ENCODE data around the gene TEX264. TPM values are rescaled to one million over a fixed set of nuclear protein-coding genes. Genes with fewer than 3 reads are reported as not detected.
A peak's percentile ranks its signal among the peaks of the same experiment; 100 is the strongest.

Gene TEX264
- polyA plus RNA-seq, 3 donors = 58.3 to 108 (median 80.8) TPM

DNA sequence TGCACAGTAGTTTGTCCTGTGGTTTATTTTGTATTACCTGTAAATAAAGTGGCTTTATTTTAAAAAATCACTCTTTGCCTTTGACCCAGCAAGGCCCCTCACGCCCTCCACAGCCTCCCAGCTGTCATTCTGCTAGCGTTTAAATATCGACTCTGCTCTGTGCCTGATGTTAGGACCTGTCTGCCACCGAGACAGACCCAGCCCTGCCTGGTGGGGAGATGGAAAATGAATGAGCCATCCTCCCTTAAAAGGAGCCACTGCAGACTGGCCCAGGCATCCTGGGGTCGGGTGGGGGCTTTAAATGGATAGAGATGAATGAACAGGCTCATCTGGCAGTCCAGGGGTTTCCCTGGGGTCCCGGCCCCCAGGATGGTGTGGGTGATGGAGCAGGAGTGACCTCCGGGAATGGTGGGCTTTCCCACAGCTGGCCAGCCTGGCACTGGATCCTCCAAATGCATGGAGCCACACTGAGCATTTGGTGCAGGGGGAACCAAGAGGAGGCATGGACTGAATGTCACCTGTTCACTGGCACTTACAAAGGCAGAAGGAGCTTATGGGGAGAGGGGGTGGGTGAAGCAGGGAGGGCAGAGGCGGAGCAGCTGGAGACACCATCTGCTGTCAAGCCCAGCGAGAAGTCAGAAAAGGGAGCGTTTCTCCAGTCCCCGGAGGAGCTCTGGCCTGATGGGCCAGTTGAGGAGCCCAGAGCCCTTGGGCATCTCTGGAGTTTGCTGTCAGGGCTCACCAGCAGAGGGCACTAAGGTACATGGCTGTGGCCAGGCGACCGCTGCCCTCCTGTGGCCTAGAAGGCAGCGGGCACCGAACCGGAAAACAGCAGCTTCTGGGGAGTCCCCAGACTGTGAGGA, 47.7 kb downstream of the TEX264 start:
- Histone ChIP-seq H3K79me2 (ENCODE audit: insufficient read depth, low read length) (no peaks in the 10 kb centered on the region), H3K4me1 (ENCODE audit: control insufficient read depth in 1 of 2, insufficient read depth in 2 of 2, low read length in 2 of 2) (peaks cover 0 to 7% of the 10 kb centered on the region in 2 donors), H2AFZ (ENCODE audit: insufficient read depth, low read depth, low read length, poor library complexity, severe bottlenecking) (no peak overlapping the region), H3K27ac (ENCODE audit: low read depth in 1 of 2, low read length in 2 of 2) (no peak overlapping the region), H3K4me3 (replicated peaks in 1 of 3; ENCODE audit: low read depth in 2 of 3, low read length in 3 of 3) (no peak overlapping the region), H3K4me2 (replicated peaks; ENCODE audit: extremely low read depth, low read length, poor library complexity, severe bottlenecking) (no peak overlapping the region), H3K9me3 (replicated peaks in 1 of 2; ENCODE audit: control insufficient read depth in 1 of 2, insufficient read depth in 1 of 2, low read length in 2 of 2) (no peaks in the 10 kb centered on the region), H4K20me1 (ENCODE audit: insufficient read depth, low read length) (no peaks in the 10 kb centered on the region), H3K27me3 (ENCODE audit: control insufficient read depth in 2 of 2, insufficient read depth in 2 of 2, low read length in 2 of 2) (no peaks in the 10 kb centered on the region), H3K36me3 (replicated peaks in 1 of 2; ENCODE audit: control insufficient read depth in 1 of 2, insufficient read depth in 2 of 2, low read length in 2 of 2) (no peaks in the 10 kb centered on the region), H3K9ac (ENCODE audit: insufficient read depth, low read length, poor library complexity, severe bottlenecking) (no peak overlapping the region)
- Mint-ChIP-seq H3K27ac (no peak overlapping the region), H3K27me3 (ENCODE audit: low read depth in 3 of 3) (peaks cover 0 to 6% (median 2%) of the 10 kb centered on the region in 3 donors), H3K9me3 (no peaks in the 10 kb centered on the region), H3K4me1 (peaks cover 11% of the 10 kb centered on the region), H3K4me3 (no peak overlapping the region), H3K36me3 (no peaks in the 10 kb centered on the region)
- WGBS (ENCODE audit: insufficient coverage) = 61% methylated on average over 13 of the region's 16 CpGs
- DNase-seq = peak; percentile 65 to 77 (median 65)
- TF ChIP-seq CTCF (IDR thresholded peaks at IDR 0.05) = peak; percentile 85
- intact Hi-C loops (cut with micrococcal nuclease) = loop anchor here (5.0 kb wide), 2 partner anchors 79 to 84 kb away; no protein-coding TSS in a partner anchor

GRCh38 chr3:51719410-51720025, 48.5 kb downstream of the TEX264 start:
- Histone ChIP-seq H4K20me1 (ENCODE audit: insufficient read depth, low read length) (no peaks in the 10 kb centered on the region), H3K27me3 (ENCODE audit: control insufficient read depth in 2 of 2, insufficient read depth in 2 of 2, low read length in 2 of 2) (no peaks in the 10 kb centered on the region), H3K4me2 (replicated peaks; ENCODE audit: extremely low read depth, low read length, poor library complexity, severe bottlenecking) (no peak overlapping the region), H3K4me1 (ENCODE audit: control insufficient read depth in 1 of 2, insufficient read depth in 2 of 2, low read length in 2 of 2) (peaks cover 0 to 7% of the 10 kb centered on the region in 2 donors), H3K9me3 (replicated peaks in 1 of 2; ENCODE audit: control insufficient read depth in 1 of 2, insufficient read depth in 1 of 2, low read length in 2 of 2) (no peaks in the 10 kb centered on the region), H3K79me2 (ENCODE audit: insufficient read depth, low read length) (no peaks in the 10 kb centered on the region), H3K27ac (ENCODE audit: low read depth in 1 of 2, low read length in 2 of 2) (no peak overlapping the region), H2AFZ (ENCODE audit: insufficient read depth, low read depth, low read length, poor library complexity, severe bottlenecking) (no peak overlapping the region), H3K4me3 (replicated peaks in 1 of 3; ENCODE audit: low read depth in 2 of 3, low read length in 3 of 3) (no peak overlapping the region), H3K36me3 (replicated peaks in 1 of 2; ENCODE audit: control insufficient read depth in 1 of 2, insufficient read depth in 2 of 2, low read length in 2 of 2) (no peaks in the 10 kb centered on the region), H3K9ac (ENCODE audit: insufficient read depth, low read length, poor library complexity, severe bottlenecking) (no peak overlapping the region)
- DNase-seq = no peak
- Mint-ChIP-seq H3K27me3 (ENCODE audit: low read depth in 3 of 3) (peaks cover 0 to 6% (median 2%) of the 10 kb centered on the region in 3 donors), H3K27ac (peak overlapping the region in 1 of 7 donors; percentile 60), H3K4me3 (no peak overlapping the region), H3K9me3 (no peaks in the 10 kb centered on the region), H3K4me1 (peaks cover 14% of the 10 kb centered on the region), H3K36me3 (no peaks in the 10 kb centered on the region)
- WGBS (ENCODE audit: insufficient coverage) = 100% methylated on average over 2 of the region's 5 CpGs
- intact Hi-C loops (cut with micrococcal nuclease) = loop anchor here (5.0 kb wide), 2 partner anchors 78 to 83 kb away; no protein-coding TSS in a partner anchor
- TF ChIP-seq CTCF (IDR thresholded peaks at IDR 0.05) = peak; percentile 51
